ENCODE measurements around the gene BHLHE41. TPM values are rescaled to one million over a fixed set of nuclear protein-coding genes. Genes with fewer than 3 reads are reported as not detected.
A peak's percentile ranks its signal among the peaks of the same experiment; 100 is the strongest.

BHLHE41 gene
- total RNA-seq, 1 experiment from 2014 or later: 81.0 TPM

- Histone ChIP-seq H2AFZ (ENCODE audit: low read length) (no peak overlapping the region), H3K9me2 (replicated peaks; ENCODE audit: low read length) (no peaks in the 10 kb centered on the region; the same call in 1 of the 2 replicates), H3K36me3 (ENCODE audit: low read depth, low read length) (no peaks in the 10 kb centered on the region), H4K20me1 (ENCODE audit: low read length) (no peaks in the 10 kb centered on the region), H3K4me2 (ENCODE audit: low read length) (no peak overlapping the region), H3K79me2 (ENCODE audit: low read length) (no peaks in the 10 kb centered on the region), H3K9ac (ENCODE audit: low read length) (no peak overlapping the region), H3F3A (ENCODE audit: low read length, unreplicated experiment) (no peaks in the 10 kb centered on the region), H3K27ac (ENCODE audit: low read length) (no peak overlapping the region), H3K9me3 (ENCODE audit: low read length) (no peaks in the 10 kb centered on the region), H3K27me3 (ENCODE audit: low read length) (no peaks in the 10 kb centered on the region), H3K4me1 (ENCODE audit: insufficient read depth, low read length) (peaks cover 13% of the 10 kb centered on the region), H3K4me3 (ENCODE audit: low read length) (no peak overlapping the region)
- DNase-seq: no peak
- TF ChIP-seq CTCF (conservative IDR thresholded peaks at IDR 0.05; ENCODE audit: low read depth, low read length) (no peak), EZH2phosphoT487 (IDR thresholded peaks at IDR 0.05; ENCODE audit: borderline replicate concordance, low read length) (no peak), EZH2 (IDR thresholded peaks at IDR 0.05; ENCODE audit: low read length, unreplicated experiment) (no peak)
- intact Hi-C loops (cut with micrococcal nuclease): no loop called here
- BruUV-seq (replicated peaks): no TSS peak
- POLR2A ChIA-PET (ENCODE audit: unreplicated experiment): no interaction called here
- ATAC-seq: no peak
- CTCF ChIA-PET: no interaction called here
These were observed 43.9 kb downstream of the BHLHE41 start for GRCh38 chr12:26080911-26081310.

DNA sequence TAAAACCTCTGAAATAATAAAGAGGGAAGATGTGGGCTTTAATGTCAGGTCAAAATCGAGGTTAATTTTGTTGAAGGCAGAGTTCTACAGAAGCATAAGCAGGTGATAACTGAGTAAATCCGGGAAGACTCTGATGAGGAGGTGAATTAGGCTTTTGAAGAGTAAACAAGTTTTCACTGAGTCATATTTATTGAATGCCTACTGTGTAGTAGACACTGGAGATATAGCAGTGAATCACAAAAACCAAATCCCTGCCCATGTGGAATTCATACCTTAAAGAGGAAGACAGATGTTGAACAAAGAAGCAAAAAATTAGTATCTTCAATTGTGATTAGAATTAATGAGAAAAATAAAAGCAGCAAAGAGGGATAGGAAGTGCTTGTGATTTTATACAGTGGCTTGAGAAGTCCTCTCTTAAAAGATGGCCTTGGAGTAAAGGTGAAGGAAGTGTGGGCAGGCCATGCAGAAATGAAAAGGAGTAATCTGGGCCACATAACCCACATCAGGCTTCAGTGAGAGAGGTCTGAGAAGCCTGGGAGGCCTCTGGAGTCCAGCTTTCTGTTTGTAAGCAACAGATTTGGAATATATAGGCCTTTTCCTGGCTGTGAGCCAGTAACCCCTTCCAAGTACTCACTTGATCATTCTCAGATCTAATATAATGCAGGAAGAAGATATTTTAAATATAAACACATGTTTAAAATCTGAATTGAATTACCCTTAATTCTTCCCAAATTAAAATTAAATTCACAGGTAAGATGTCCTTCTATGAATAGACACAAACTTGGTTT, 46.7 kb downstream of the BHLHE41 start:
- peak overlapping the region; percentile 48 for H3K27ac ChIP-seq (ENCODE audit: low read length)
- DNase-seq: peak; percentile 91
- no peaks in the 10 kb centered on the region for H3K9me3 ChIP-seq (ENCODE audit: low read length)
- TF ChIP-seq EZH2phosphoT487 (IDR thresholded peaks at IDR 0.05; ENCODE audit: borderline replicate concordance, low read length): no peak
- no peak for TF ChIP-seq EZH2 (IDR thresholded peaks at IDR 0.05; ENCODE audit: low read length, unreplicated experiment)
- no peak for TF ChIP-seq CTCF (conservative IDR thresholded peaks at IDR 0.05; ENCODE audit: low read depth, low read length)
- CTCF ChIA-PET: no interaction called here
- POLR2A ChIA-PET (ENCODE audit: unreplicated experiment): no interaction called here
- H3K9ac ChIP-seq (ENCODE audit: low read length): no peak overlapping the region
- ATAC-seq: peak; percentile 96
- H4K20me1 ChIP-seq (ENCODE audit: low read length): no peaks in the 10 kb centered on the region
- no TSS peak for BruUV-seq (replicated peaks)
- H3K27me3 ChIP-seq (ENCODE audit: low read length): no peaks in the 10 kb centered on the region
- no peaks in the 10 kb centered on the region; the same call in 1 of the 2 replicates for H3K9me2 ChIP-seq (replicated peaks; ENCODE audit: low read length)
- peaks cover 13% of the 10 kb centered on the region for H3K4me1 ChIP-seq (ENCODE audit: insufficient read depth, low read length)
- no peaks in the 10 kb centered on the region for H3K36me3 ChIP-seq (ENCODE audit: low read depth, low read length)
- no peaks in the 10 kb centered on the region for H3K79me2 ChIP-seq (ENCODE audit: low read length)
- peak overlapping the region; percentile 47 for H3K4me2 ChIP-seq (ENCODE audit: low read length)
- H3K4me3 ChIP-seq (ENCODE audit: low read length): no peak overlapping the region
- 0 out of 2 replicates have a peak overlapping the region, but pooled peaks have one; percentile 3 for H2AFZ ChIP-seq (ENCODE audit: low read length)
- intact Hi-C loops (cut with micrococcal nuclease): no loop called here
- no peaks in the 10 kb centered on the region for H3F3A ChIP-seq (ENCODE audit: low read length, unreplicated experiment)

Other genes with a start within 250 kb of the BHLHE41 start
- 51.2 and 87.8 TPM in 2 replicates for gene RASSF8, start 166.4 kb downstream of the BHLHE41 start, total RNA-seq (2014; rRNA removed)
- 11.2 and 11.9 TPM in 2 replicates for gene SSPN, start 70.5 kb upstream of the BHLHE41 start, total RNA-seq (2014; rRNA removed)

Measured in PC-3 (cell line).